HG02981 (cell line): ENCODE results near the gene PMPCA.
A peak's percentile ranks its signal among the peaks of the same experiment; 100 is the strongest.

Experiments
- ATAC-seq: cut with Tn5 transposase; IDR thresholded peaks from one replicate; pipeline ENCODE4 v1.9.1; 2021; ENCODE audit warnings: mild to moderate bottlenecking, moderate library complexity; ENCODE audit not compliant: unreplicated experiment

The PMPCA gene, protein sequence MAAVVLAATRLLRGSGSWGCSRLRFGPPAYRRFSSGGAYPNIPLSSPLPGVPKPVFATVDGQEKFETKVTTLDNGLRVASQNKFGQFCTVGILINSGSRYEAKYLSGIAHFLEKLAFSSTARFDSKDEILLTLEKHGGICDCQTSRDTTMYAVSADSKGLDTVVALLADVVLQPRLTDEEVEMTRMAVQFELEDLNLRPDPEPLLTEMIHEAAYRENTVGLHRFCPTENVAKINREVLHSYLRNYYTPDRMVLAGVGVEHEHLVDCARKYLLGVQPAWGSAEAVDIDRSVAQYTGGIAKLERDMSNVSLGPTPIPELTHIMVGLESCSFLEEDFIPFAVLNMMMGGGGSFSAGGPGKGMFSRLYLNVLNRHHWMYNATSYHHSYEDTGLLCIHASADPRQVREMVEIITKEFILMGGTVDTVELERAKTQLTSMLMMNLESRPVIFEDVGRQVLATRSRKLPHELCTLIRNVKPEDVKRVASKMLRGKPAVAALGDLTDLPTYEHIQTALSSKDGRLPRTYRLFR

DNA sequence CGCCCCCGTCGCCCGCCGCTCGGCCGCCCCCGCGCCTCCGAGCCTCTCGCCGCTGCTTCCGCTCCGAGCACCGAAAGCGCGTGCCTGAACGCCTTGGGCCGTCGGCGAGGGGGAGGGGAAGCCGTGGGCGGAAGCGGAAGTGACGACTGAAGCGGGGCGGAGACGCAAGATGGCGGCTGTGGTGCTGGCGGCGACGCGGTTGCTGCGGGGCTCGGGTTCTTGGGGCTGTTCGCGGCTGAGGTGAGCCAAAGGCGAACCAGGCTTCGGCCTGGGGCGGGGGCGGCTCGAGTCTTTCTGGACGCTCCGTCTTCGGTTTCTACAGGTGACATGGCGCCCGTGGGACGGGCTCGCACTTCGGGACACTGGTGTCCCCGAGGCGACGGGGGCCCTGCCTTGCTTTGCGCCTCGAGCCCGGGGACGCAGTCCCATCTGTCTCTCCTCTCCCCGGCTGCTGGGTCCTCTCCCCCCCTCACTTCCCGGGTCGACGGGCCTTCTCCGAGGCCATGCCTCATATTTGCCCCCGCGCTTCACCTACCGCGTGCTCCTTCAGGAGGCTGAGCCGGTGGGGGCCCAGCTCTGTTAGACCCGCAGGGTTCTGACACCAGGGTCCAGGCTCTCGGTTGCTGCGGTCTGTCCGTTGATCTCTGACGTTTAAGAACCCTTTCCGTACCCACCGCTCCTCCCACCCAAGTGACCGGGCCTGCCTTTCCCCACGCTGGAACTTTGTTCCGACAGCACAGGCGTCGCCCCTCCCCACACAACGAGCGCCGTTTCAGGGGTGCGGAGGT lies at the start of gene PMPCA, which contains the start of gene ENTR1:
Gene PMPCA (plus strand): TSS at position 159 of the 788 bp plus-strand sequence. CDS start 11 bp downstream, at position 170.
Gene ENTR1 (minus strand): TSS at position 115 of the 788 bp plus-strand sequence. CDS start 217 bp downstream, outside the sequence.
- ATAC-seq, result peak; percentile 71

DNA sequence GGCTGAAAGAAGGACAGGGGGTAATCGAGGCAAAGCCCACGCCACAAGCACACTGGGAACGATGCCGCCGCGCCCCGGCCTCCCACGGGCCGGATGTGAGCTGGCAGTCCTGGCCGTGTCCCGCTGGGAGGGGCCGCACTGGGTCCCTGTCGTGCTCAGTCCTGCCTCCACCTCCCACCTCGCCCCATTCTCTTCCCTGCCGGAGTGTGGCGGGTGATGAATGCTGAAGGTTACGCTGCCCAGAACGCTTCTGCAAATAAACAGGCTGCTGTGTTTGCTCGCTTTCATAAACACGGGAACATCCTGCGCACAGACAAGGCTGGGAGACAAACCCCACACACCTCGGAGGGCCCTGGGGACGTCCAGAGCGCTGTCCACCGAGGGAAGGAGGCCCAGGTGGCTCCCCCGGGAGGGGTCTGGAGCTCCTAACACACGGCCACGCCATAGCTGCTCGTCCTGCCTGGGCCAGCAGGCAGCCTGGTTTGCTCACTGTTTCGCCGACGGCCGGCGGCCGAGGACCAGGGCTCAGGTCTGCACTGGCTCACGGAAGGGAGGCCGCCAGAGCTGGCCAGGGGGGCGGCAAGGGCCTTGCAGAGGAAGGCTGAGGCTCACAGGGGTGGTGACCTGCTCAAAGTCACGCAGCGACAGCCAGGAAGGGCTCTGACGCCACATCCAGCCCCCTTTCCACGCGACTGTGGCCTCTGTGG lies 49.3 kb upstream of the PMPCA start:
- no peak for ATAC-seq

DNA sequence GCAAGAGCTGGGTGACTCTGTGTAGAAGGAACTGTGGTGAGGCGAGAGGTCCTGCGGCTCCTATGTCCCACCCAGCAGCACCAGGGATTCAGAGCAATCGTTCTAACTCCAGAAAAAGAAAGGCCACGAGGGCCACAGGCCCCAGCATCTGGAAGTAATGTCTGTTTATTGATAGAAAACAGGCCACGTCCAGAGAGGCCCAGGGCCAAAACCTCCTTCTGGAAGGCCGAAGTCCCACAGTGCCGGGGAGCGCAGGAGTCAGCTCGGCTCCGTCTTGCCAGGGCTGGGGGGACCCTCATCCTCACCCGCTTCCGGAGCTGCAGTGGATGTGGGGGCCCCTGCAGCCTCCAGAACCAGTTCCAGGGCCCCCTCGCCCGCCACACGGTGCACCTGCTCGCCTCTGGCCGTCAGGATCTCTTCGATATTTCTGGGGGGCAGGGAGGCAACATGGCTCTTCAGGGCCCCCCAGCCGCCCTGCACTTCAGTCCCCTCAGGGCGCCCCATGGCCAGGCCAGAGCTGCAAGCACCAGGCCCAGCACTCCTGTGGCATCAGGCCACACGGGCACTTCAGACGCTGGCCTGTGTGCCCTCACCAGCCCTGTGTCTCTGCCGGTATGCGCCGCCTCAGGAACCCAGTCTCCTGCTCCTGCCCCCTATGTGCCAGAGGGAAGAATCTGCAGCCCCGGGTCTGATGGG lies 48.6 kb upstream of the PMPCA start:
- ATAC-seq, result no peak

DNA sequence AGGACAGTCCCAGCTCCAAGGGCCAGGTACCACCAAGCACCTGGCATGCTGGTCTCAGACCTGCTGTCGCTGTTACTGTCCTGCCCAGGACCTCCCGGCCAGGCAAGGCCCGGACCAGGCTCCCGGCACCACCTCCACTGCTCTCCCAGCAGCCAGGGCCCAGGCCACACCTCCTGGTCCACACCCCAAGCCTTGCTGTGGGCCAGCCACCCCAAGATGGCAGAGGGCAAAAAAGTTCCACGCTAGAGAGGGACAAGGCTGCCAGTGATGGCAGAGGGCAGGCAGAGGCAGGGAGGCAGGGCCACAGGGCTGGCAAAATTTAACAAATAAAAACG lies 48.0 kb upstream of the PMPCA start:
- ATAC-seq, result no peak

DNA sequence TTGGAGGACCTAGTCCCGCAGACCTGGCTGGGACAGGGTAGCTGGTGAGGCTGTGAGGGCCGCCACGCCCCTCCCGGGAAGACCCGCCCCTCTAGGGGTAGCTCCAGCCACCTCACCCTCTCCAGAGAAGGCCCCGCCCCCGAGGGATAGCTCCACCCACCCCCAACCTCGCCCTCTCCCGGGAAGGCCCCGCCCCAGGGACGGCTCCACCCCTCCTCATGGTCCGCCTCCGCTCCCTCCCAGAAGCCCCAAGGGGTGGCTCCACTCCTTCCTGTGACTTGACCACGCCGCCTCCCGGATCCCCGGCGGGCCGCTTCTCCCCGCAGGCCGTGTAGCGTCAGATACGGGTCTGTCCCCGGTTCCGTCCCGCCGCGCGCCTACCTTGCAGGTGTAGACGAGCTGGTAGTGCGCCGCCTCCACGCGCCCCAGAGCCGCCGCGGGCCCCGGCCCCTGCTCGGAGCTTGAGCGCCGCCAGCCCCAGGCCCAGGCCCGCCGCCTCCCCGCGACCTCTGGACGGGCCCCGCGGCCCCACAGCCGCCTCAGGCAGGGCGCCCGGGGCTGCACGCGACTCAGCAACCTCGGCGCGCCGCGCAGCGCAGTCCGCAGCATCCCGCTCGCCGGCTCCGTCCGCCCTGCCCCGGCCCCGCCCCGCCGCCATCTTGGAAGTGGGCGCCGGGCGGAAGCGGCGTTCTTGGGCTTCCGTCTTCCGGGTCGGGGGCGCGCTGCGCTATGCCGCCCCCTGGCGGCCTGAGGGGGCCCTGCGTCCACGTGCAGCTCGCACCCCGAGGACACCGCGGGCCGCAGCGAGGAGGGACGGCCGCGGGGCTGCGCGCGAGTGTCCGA lies 47.1 kb upstream of the PMPCA start, which contains the start of gene DNLZ:
Gene DNLZ (minus strand): TSS at position 639 of the 843 bp plus-strand sequence. CDS start 30 bp downstream, at position 609.
- peak; percentile 81 for ATAC-seq

DNA sequence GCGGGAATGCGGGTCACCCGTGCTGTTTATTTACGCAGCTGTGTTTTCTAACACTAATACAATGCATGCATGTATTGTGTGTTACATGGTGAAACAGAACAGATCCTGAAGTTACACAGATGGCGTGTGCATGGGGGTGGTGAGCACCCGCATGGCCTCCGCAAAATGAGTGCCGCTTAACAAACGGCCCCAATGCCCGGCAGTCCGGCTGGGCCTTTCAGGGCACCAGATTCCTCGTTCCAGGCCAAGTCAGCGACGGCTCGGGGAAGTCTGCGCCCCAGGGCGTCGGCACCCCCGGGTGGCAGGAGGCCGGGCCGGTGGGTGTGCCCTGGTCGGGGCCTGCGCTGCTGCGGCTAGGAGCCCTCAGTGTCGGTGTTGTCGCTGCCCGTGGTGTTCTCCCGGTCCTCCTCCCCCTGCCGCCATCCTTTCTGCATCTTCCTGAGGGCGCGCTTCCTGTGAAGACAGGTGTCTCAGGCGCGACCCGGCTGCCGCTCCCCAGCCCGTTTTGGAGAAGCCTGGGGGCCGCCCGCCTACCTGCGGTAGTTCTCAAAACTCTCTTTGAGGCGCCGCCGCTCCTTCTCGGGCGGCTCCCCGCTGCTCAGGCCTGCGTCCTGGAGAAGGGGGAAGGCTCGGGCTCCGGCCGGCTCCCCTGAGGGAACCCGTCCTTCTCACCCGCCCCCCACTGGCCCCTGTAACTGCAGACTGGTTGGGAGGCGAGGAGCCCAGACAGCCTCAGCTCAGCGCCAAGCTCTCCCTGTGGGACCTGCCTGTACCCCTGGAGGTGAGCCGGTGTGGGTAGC lies 46.3 kb upstream of the PMPCA start:
- no peak for ATAC-seq

DNA sequence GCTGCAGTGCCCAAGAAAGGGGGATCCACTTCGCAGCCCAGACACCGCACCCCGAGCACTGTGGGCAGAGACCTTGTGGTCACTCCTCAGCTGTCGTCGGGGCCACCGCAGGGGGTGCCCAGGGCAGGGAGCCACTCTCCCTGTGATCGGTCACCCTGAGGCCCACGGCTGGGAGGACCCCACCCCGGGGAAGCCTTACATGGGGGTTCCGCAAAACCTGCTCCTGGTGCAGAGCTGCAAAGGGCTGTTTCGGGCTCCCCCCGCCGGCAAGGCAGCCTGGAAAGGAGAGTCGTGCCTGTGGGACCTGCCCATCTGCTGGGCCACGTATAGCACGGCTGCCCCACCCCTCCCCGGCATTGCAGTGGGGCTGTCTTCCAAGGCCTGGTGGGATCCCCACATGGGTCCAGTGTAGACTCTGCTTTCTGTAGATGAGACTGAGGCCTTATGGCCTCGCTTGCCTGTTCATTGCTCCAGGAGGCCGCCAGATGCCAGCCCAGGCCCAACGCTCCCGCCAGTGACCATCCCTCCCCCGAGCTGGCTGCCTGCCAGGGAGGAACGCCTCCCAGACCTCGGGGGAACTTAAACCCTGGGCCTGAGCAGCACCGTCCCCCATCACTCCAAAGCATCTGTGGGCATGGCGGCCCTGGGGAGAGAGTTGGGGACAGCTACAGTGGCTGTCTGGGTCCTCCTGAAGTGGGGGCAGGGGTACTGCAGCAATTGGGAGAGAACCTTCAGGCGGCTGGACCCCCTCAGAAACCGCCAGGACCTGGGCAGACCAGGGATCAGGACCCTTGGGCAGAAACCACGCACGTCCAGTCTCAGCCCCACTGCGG lies 45.3 kb upstream of the PMPCA start:
- no peak for ATAC-seq

DNA sequence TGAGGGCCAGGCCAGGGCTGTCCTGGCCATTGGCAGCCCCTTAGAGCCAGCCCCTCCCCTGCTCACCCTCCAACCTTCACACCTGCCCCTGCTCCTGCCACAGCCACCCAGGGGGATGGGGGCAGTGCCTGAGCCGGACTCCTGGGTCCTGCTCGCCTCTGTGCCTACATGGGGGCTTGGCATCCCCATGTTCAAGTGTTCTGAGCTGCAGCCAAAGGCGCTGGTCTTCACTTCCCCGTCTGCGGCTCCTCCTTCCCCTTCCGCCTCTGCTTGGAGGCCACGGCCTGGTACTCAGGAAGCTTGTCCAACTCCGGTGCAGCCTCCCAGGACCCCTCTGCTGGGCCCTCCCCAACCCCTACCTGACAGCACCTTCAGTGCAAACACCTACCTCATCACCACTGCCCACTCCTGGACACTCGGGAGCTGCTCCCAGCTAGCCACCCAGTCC lies 44.7 kb upstream of the PMPCA start:
- ATAC-seq, result no peak

DNA sequence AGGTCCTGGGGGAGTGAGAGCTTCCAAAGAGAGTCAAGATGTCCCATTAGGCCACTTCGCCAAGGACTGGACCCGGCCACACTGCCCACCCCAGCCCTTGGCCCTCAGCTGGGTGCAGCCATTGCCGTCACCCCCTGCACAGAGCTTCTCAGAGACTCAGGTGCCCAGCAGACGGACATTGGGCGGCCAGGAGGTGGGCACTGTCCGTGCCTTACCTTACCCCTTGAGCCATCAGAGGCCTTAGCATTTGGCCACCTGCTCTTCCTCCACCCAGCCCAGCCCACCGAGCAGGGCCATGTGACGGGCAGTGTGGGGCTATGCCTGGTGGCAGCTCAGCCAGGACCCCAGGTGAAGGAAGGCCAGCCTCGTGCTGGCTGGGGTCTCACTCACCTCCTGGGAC lies 43.6 kb upstream of the PMPCA start:
- ATAC-seq, result no peak

DNA sequence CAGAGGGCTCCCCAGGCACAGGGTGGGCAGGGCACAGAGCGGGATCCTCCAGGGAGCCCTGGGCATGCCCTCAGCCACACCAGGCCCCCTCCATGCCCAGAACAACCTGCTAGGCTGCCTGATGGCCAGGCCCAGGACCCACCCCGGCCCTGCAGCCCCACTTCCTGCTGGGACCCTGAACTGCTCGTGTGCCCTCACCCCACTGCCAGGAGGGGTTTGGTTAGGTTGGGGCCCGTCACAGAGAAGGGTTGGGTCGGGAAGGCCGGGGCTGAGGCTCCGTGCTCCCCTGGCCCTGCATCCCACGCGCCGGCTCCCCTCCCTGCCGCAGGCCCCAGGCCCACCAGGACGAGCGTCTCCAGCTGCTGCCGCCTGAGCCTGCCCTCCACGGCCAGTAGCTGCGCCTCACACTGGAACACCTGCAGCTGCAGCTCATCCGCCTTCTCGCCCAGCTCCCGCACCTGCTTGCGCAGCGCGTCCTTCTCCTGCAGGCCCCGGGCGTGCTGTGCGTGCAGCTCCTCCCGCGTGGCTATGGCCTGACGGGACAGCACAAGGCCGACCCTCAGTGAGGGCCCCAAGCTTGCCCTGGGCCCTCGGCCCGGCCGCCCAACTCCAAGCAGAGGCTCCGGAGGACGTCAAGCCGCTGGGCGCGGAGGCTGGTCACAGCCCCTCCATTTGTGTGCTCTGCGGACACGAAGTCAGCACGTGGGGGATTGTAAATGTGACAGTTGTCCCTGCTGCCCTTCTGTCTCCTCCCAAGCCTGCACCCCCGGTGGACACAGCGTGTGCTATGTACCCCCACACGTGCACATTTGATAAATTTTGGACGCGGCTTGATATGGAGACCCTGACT lies 42.9 kb upstream of the PMPCA start:
- ATAC-seq, result no peak

DNA sequence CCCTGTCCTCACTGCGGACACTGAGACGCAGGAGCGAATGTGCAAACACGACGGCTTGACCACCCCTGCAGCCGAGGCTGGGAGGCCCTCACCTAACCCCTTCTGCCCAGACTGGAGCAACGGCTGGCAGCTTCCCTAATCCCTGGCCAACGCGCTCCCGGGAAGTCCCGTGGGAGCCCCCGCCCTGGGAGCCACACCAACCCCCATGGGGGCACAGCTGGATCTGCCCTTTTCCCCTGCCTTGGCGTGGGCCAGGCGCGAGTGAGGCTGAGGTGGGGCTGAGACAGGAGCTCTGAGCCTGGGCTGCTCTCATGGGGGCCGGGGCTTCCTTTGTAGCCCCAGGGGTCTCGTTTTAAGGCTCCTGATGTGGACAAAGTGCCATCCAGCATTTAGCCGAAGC lies 42.3 kb upstream of the PMPCA start:
- ATAC-seq, result no peak

DNA sequence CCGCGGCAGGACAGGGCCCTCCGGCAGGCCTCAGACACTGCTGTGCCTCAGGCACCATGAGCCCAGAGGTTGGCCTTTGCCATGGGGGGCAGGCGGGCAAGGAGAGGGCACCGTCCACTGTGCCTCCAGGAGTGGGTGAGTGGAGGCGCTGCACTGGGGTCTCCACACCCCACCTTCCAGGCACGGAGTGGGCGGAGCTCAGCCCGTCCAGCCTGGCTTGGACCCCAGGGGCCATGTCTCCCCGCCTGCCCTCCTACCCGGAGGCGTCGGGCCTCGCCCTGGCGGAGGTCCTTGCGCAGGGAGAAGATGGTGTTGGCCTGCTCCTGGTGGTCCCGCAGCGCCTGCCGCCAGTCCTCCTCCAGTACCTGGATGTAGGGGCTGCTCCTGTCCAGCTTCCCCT lies 40.4 kb upstream of the PMPCA start:
- ATAC-seq, result no peak

DNA sequence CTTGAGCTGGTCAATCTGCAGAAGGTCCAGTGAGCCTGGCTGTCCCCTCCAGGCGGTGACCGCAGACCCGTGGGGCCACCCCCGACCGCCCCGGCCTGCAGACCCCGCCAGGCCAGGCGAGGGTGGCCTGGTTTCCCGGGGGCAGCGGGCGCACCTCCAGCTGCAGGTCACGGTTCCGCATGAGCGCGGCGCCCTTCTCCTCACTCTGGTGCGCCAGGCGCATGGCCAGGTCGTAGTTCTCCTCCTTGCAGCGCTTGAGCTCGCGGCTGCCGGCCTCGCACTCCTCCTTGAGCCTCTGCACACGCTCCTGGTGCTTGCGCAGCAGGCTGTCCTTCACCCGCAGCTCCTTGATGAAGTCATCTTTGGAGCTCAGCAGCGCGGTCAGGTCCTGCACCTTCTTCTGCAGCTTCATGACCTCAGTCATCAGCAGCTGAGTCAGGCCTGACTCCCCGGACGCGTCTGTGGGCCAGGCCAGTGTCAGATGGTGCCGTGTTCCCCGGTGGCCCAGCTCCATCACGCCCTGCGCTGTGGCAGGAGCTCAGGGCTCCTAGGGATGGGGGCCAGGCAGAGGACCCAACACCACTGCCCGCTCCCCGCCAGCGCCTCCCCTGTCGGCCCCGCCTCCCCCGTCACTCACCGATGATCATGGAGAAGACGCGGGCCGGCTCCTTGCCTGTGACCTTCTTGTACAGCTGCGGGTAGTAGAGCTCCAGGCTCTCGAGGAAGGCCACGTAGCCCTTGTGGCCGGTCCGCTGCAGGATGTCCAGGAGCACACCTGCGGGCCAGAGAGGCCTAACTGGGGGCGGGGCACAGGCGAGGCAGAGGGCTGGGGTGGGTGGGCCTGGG lies 39.5 kb upstream of the PMPCA start:
- ATAC-seq, result no peak

DNA sequence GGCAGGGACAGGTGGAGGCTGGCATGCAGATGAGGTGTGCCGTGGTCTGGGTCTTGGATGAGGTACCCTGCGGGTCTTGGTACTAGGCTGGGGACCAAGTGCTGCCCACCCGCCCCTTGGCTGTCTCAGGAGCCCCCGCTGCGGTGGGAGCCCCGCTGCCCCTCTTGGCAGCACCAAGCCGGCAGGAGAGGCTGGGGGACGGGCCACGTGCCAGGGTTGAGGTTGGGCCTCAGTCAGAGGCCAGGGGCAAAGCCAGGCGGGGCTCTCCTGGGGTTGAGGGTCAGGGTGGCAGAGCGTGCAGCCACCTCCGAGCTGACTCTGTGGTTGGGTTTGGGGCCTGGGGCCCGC lies 39.0 kb upstream of the PMPCA start:
- no peak for ATAC-seq

DNA sequence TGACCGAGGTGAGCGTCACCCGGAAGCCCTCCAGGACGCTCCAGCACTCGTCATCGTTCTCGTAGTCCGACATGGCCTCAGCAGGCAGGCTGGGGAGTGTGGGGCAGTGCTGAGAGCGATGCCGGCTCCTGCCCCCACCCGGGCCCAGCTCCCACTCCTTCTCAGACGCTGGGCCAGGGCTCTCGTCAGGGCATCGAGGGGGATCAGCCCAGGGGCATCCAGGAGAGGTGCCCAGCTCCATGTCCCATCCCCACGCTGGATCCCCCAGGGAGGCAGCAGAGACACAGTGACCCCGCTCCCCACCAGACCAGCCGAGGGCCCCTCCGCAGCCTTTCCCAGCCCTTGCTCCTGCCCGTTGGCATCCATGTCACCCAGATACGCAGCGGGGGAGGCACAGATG lies 38.5 kb upstream of the PMPCA start:
- ATAC-seq, result no peak
